Stimulated activated CD8-positive, alpha-beta memory T cell treated with anti-CD3 and anti-CD28 coated beads, Interleukin-12 subunit alpha, Interleukin-12 subunit beta, amount 100 ng/mL, for 4 hours (primary cell): ENCODE measurements around the gene KRTAP12-3.
"Not testable (repeated sequence)": the region's sequence is repeated elsewhere in the genome, so short reads cannot be mapped to it uniquely, and the experiment has no call there.

Source experiments
- DNase-seq: peaks from one replicate; pipeline ENCODE4 v3.0.0-alpha.2; 2020; ENCODE audit warnings: low read depth

The KRTAP12-3 gene

DNA sequence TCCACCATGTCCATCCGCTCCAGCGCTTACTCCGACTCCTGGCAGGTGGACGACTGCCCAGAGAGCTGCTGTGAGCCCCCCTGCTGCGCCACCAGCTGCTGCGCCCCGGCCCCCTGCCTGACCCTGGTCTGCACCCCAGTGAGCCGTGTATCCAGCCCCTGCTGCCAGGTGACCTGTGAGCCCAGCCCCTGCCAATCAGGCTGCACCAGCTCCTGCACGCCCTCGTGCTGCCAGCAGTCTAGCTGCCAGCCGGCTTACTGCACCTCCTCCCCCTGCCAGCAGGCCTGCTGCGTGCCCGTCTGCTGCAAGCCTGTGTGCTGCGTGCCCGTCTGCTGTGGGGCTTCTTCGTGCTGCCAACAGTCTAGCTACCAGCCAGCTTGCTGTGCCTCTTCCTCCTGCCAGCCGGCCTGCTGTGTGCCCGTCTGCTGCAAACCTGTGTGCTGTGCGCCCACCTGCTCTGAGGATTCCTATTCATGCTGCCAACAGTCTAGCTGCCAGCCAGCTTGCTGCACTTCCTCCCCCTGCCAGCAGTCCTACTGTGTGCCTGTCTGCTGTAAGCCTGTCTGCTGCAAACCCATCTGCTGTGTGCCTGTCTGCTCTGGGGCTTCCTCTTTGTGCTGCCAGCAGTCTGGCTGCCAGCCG, 30.4 kb upstream of the KRTAP12-3 start:
- DNase-seq: not testable (repeated sequence)

DNA sequence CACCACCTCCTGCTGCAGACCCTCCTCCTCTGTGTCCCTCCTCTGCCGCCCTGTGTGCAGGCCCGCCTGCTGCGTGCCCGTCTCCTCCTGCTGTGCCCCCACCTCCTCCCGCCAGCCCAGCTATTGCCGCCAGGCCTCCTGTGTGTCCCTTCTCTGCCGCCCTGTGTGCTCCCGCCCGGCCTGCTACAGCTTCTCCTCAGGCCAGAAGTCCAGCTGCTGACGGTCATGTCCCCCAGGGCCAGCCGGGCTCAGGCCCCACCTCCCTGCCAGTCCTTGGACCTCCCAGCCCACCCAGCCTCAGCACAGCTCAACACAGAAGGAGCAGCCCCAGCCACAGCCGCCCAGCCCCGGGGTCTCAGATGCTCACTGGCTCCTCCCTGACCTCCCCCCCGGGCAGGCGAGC, 29.9 kb upstream of the KRTAP12-3 start:
- not testable (repeated sequence) for DNase-seq

DNA sequence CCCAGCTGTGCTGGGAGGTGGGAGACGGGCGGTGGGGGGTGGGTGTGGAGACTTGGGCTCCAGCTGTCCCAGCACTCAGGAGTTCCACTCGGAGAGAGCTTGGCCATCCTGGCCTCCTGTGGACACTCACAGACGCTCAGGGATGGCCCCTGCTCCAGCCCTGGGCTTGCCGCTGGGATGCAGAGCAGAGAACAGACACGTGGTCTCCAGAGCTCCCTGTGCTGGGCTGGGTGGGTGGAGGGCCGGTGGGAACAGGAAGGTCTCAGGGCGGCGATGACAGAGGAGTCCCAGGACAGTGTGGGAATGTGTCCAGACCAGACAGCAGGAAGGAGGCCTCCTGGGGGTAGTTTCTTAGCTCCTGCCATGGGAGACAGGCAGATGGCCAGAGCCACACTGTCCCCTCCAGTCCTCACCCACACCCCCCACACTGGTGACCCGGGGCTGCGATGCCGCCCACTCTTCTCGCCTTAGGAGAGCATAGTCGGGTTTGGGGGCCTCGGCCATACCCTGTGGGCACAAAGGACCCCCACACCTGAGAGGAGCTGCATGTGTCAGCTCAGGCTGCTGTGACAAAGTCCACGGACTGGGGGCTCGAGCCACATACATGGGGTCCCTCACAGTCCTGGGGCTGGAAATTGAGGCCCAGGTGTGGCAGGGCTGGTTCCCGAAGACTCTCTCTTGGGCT, 28.9 kb upstream of the KRTAP12-3 start:
- DNase-seq: no peak

DNA sequence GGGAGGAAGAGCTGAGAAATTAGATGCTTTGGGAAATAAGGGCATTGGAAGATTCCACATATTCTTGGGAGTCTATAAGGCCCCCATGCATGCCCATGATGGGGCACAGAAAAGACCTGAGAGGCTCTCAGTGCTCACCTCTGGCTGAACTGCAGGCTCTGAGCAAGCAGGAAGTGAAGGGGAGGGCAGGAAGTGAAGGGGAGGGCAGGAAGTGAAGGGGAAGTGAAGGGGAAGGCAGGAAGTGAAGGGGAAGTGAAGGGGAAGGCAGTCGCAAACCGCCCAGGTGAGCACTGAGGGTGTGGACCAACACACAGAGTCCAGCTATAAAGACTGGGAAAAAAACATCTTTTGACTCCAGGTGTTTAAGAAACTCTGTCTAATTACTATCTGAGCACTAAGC, 27.3 kb upstream of the KRTAP12-3 start:
- DNase-seq: no peak

DNA sequence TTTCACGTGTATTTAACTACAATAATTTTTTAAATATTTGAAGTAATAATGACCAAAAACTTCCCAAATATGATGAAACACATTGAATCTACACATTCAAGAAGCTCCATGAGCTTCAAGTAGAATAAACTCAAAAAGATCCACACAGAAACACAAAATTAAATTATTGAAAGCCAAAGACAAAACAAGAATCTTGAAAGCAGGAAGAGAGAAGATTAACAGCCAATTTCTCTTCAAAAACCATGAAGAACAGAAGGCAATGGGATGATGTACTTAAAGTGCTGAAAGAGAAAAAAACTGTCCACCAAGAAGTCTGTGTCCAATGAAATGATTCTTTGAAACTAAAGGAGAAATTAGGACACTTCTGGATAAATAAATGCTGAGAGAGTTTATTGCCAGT, 25.7 kb upstream of the KRTAP12-3 start:
- no peak for DNase-seq

DNA sequence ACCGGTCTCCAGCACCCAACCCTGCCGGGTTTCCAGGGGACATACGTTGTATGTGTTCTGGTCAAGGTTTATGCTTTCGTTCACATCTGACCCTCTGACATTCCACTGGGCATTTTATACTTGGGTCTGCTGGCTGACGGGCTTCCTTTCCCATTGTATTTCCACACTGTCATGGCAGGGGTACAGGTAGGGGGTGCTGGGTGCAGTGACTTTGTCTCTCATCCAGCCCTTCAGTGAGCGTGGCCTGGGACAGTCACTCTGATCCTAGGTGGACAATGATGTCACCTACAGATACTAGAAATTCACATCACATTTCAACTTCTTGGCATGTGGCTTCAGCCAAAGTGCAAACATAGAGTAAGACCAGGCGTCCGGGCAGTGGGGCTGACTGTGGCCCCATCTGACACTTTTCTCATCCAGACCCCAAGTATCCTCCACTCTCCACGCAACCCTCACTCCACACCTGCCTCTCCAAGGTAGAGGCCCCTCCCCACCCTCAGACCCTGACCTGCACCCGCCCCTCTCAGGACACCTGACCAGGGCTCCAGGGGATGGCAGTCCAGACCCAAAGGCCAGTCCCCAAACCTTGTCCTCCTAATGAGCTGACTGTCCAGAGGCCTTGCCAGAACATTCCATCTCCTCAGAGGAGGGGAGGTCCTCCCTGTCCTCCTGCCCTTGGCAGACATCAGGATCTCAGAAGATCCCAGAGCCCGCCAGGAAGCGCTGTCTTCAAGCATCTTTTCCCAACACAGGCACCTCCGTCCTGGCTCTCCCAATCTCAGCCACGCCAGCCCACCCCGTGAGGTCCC, 21.3 kb upstream of the KRTAP12-3 start:
- DNase-seq: no peak

DNA sequence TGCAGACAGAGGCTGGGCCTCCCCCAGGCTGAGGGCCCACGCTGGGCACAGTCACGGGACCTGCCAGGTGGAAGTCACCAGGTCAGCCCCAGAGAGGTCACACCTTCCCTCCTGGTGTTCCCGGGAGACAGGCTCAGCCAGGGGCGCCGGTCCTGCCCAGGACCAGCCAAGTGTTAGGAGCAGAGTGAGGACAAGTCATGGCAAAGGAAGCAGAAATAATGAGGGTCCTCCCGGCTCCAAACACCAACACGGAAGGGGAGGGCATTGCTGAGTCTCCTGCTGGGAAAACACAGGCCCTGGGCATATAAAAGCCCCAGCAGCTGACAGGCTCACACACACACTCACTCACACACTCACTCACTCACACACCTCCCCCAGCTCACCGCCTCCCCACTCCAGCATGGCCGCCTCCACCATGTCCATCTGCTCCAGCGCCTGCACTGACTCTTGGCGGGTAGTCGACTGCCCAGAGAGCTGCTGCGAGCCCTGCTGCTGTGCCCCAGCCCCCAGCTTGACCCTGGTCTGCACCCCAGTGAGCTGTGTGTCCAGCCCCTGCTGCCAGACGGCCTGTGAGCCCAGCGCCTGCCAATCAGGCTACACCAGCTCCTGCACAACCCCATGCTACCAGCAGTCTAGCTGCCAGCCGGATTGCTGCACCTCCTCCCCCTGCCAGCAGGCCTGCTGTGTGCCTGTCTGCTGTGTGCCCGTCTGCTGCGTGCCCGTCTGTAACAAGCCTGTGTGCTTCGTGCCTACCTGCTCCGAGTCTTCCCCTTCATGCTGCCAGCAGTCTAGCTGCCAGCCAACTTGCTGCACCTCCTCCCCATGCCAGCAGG, 20.5 kb upstream of the KRTAP12-3 start, which contains the start of gene KRTAP10-10:
Gene KRTAP10-10 (plus strand): TSS at position 339 of the 833 bp plus-strand sequence. CDS start 62 bp downstream, at position 401.
- DNase-seq: no peak

DNA sequence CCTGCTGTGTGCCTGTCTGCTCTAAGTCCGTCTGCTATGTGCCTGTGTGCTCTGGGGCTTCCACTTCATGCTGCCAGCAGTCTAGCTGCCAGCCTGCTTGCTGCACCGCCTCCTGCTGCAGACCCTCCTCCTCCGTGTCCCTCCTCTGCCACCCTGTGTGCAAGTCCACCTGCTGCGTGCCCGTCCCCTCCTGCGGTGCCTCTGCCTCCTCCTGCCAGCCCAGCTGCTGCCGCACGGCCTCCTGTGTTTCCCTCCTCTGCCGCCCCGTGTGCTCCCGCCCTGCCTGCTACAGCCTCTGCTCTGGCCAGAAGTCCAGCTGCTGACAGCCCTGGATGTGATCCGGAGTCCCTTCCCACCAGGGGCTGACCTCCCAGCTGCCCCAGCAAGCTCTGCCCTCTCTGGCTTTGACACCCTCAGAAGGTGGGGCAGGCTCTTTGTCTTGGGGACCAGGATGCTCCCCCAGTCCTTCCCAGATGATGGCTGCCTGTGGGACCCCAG, 19.8 kb upstream of the KRTAP12-3 start:
- DNase-seq: not testable (repeated sequence)

DNA sequence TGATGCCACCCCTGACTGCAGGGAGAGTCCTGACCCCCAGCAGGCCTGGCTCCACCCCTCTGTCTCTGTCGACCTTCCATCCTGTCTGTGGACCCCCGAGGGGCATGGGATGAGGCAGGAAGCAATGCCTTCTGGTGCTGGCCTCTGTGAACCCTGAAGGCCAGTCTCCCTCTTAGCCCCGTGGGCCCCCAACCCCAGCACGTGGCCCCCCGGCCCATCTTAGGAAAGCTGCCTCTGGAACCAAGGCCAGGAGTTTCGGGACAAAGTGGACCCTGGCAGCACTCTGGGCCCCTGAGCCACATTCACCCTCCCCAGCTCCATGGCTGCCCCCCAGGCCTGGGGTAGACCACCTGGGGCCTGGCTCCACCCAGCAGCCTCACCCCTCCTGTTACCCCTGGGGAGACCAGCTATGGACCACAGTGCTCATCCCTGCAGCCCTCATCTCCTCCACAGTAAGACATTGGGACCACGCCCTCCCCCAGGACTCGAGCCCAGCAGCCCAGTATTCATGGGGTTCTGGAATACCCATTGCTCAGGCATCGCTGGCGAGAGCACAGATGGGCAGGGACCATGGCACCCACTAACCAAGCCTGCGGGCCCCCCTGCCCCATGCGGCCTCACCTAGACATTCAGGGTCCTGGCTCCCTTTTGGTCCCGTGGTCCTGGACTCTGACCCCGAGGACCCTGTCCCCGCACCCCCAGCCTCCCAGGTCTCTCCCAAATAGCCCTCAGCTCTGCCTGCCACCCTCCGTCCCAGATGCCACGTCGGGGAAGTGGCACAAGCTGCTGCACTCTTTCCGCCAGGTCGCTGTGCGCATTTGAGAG, 19.0 kb upstream of the KRTAP12-3 start:
- DNase-seq: not testable (repeated sequence)

DNA sequence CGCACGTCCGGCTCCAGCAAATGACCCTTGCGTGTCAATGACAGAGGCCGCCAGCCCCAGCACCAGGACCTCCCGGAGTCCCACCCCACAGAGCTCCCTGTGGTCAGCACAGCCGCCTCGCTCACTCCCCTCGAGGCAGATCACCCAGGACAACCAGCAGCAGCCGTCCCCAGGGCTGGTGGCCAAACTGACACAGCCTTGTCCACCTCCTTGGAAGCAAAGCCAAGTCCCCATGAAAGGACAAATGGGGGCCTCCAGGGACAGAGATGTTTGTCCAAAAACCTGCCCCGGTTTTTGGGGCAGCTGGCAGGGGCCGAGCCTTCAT, 18.4 kb upstream of the KRTAP12-3 start:
- DNase-seq: no peak

DNA sequence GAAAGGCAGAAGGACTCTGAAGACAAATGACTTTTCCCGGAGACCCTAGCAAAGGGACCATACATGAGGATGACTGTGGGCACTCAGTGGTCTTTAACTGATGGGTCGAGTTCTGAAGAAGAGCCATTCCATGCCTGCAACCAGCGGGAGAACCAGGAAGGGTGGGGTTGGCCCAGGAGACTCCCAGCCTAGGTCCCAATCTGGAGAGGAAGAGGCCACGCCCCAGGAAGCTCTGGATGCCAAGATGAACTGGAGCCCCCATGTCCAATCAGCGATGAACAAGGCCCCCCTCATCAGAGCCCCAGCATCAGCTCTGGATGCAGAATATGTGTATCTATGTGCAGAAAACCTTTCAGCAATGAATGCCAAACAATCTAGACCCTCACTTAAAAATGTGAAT, 17.0 kb upstream of the KRTAP12-3 start:
- no peak for DNase-seq

DNA sequence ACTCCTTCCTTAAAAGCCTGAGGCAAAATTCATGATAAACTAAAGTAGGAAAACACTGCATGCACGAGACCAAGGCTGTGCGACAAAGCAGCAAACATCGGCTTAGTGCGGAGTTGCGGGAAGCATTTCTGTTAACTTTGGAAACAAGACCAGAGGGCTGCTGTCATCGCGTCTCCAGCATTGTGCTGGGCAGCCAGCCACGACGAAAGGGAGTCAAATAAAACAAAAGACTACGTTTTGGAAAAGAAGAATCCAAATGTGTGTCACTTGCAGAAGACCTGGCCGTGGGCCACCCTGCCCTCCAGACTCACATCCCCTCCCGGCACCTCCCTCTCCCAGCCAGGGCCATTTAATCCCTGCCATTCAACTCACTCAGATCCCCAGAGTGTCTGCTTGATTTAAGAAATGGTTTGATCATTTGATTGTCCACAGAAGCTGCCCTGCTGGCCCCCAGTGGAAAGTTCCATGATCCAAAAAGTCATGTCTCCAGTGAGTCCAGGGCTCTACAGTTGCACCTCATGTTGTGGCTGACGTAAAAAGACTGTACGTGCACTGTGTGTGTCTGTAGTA, 13.9 kb upstream of the KRTAP12-3 start:
- no peak for DNase-seq

DNA sequence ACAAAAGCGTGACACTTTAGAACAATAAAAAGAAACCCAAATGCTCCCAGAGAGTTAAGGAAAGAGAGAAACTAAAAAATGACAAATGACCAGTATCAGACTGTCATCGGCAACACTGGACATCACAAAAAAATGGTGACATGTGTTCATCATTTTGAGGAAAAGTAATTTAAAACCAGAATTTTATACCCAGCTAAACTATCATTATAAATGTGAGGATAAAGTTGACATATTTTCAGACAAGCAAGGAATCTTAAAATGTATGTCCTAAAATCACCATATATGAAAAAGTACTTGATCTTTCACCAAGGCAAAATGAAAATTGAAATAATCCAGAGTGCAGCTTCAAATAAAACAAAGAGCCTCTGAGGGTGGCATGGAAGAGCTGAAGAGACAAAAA, 12.9 kb upstream of the KRTAP12-3 start:
- DNase-seq: no peak

DNA sequence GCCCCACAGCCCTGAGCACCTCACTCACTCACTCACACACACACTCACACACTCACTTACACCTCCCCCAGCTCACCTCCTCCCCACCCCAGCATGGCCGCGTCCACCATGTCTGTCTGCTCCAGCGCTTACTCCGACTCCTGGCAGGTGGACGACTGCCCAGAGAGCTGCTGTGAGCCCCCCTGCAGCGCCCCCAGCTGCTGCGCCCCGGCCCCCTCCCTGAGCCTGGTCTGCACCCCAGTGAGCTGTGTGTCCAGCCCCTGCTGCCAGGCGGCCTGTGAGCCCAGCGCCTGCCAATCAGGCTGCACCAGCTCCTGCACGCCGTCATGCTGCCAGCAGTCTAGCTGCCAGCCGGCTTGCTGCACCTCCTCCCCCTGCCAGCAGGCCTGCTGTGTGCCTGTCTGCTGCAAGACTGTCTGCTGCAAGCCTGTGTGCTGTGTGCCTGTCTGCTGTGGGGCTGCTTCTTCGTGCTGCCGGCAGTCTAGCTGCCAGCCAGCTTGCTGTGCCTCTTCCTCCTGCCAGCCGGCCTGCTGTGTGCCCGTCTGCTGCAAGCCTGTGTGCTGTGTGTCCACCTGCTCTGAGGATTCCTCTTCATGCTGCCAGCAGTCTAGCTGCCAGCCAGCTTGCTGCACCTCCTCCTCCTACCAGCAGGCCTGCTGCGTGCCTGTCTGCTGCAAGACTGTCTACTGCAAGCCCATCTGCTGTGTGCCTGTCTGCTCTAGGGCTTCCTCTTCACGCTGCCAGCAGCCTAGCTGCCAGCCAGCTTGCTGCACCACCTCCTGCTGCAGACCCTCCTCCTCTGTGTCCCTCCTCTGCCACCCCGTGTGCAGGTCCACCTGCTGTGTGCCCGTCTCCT, 11.1 kb upstream of the KRTAP12-3 start, which contains the start of gene KRTAP10-11:
Gene KRTAP10-11 (plus strand): TSS at position 49 of the 856 bp plus-strand sequence. CDS start 45 bp downstream, at position 94.
- DNase-seq: not testable (repeated sequence)

DNA sequence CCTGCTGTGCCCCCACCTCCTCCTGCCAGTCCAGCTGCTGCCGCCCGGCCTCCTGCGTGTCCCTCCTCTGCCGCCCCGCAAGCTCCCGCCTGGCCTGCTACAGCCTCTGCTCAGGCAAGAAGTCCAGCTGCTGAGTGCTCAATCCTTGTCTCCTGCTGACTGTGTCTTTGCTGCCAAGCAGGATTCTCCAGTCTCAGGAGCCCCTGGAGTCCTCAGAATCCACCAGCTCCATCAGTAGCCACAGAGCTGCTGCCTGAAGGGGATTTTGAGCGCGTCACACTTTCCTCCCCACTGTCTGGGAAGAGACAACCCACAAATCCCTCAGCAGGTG, 10.5 kb upstream of the KRTAP12-3 start:
- no peak for DNase-seq

DNA sequence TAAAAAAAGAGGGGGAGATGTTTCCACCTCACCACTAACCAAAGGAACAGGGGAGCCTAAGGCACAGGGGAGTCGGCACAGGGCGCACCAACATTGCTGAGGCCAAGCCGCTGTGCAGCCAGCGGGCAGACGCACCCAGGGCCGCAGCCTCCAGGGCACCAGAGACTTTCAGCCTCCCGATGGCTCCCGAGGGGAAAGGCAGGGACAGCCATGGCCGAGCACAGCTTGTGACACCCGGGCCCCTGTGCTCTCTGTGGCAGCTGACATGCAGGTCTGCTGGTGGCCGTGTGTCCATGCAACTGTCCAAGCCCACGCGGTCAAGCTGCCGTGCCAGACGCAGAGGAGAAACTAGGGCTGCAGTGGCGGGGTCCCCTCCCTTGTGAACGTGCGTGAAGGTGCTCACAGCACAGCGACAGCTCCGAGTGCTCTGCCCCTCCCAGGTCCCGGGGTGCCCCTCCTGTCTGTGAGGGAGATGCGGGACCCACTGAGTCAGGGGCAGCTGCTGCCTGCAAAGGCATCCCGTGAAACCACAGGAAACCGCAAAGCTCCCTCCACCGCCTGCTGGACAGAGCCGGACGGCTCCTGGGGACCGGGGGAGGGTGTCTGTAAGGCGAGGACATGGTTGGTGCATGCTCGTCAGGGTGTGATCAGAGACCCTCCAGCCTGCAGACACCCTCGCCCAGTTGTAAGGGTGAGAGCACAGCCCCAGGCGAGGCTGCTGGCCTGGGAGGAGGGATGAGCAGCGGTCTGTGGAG, 9.0 kb upstream of the KRTAP12-3 start:
- no peak for DNase-seq

DNA sequence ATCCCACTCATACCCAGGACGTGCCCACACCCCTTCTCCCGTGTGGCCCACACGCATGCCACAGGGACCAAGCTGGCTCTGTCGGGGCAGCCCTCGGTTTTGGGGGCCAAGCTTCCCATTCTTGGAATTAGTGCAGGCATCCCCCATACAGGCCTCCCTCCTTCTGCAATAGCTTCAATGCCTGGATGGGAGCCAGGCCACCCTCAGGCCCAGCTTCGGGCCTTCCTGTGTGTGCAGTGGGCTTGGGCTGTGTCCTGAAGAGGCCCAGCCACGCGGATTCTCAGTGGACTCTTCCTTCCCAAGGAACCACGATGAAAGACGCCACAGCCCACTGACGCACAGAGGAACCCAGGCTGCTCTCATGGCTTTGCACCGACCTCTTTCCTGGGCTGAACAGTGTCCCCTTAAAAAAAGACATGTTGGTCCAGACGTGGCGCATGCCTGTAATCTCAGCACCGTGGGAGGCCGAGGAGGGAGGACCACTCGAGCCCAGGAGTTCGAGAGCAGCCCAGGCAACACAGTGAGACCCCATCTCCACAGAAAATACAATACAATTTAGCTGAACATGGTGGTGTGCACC, 8.1 kb upstream of the KRTAP12-3 start:
- DNase-seq: no peak

DNA sequence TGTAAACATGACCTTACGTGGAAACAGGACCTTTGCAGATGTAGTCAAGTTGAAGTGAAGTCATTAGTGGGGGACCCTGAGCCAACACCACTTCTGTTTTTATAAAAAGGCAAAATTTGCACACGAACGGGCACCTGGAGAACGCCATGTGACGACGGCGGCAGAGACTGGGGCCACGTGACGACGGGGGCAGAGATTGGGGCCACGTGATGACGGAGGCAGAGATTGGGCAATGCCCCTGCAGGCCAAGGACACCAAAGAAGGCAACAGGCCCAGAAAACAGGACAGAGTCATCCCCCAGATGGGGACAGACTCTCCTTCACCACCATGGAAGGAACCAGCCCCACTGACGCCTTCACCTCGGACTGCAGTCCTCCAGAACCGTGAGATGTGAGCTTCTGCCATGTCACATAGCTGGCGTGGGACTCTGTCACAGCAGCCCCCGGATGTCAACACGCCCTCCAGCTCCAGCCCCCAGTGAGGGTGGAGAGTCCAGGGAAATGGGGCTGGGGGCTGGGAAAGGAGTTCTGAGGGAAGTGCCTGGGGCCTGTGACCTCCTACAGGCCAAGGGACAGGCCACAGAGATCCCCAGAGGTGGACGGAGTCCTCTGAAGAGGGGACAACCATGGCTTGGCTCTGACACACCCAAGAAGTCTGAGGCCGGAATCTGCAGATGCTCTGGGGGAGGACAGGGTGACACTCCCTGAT, 7.3 kb upstream of the KRTAP12-3 start:
- no peak for DNase-seq
